Prostate gland (tissue), 2 donors: Measurements from ENCODE around the gene SYT13.

Experiments
- POLR2A ChIP-seq: fragments of 450-650 bp; IDR thresholded peaks from one replicate; pipeline ENCODE4 v1.6.1; 2016; ENCODE audit warnings: antibody characterized with exemption, mild to moderate bottlenecking
- POLR2AphosphoS5 ChIP-seq: sonication (generic); formaldehyde crosslinking; IDR thresholded peaks from one replicate; pipeline ENCODE4 v1.6.1; 2017; ENCODE audit warnings: antibody characterized with exemption
- TF ChIP-seq, protein P1 (sequence below), 4 experiments: fragments of 200-600 bp in 2 of 4; fragments of 450-650 bp in 2 of 4; sonication (generic) in 2 of 4; IDR thresholded peaks; 1 replicate in 3 of 4; 2 replicates in 1 of 4; pipeline ENCODE4 v1.5.1; 2016 to 2019; ENCODE audit warnings: antibody characterized with exemption in 4 of 4, mild to moderate bottlenecking in 2 of 4, moderate library complexity in 2 of 4

DNA sequence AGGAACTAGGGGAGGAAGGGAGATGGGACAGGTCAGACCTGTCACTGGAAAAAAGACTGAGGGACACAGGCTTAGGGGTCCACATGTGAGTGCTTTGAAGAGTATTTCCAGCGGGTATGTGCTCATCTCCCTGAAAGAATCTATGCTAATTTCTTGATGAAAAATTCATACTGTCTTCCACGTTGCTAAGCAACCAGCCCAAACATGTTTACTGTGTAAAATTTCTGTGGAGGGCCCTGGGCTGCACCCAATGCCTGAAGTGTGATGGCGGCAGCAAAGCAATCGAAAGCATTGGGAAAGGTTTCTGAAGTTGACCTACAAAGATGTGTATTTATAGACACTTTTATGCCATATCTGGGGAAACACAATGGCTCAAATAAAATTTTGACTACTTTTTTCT is 7.4 kb downstream of the SYT13 start:
- TF ChIP-seq, protein P1, sequence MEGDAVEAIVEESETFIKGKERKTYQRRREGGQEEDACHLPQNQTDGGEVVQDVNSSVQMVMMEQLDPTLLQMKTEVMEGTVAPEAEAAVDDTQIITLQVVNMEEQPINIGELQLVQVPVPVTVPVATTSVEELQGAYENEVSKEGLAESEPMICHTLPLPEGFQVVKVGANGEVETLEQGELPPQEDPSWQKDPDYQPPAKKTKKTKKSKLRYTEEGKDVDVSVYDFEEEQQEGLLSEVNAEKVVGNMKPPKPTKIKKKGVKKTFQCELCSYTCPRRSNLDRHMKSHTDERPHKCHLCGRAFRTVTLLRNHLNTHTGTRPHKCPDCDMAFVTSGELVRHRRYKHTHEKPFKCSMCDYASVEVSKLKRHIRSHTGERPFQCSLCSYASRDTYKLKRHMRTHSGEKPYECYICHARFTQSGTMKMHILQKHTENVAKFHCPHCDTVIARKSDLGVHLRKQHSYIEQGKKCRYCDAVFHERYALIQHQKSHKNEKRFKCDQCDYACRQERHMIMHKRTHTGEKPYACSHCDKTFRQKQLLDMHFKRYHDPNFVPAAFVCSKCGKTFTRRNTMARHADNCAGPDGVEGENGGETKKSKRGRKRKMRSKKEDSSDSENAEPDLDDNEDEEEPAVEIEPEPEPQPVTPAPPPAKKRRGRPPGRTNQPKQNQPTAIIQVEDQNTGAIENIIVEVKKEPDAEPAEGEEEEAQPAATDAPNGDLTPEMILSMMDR (IDR thresholded peaks at IDR 0.05): no peak
- TF ChIP-seq POLR2A (no peak), POLR2AphosphoS5 (no peak)
